ENCODE measurements around the gene PPIL1. TPM values are rescaled to one million over a fixed set of nuclear protein-coding genes. Genes with fewer than 3 reads are reported as not detected.

Gene PPIL1
- total and polyA plus RNA-seq, 2 of the 8 experiments (the other 6 are each of a cell fraction or from before 2014, with no cell fraction given): 83.7 to 86.5 TPM

DNA sequence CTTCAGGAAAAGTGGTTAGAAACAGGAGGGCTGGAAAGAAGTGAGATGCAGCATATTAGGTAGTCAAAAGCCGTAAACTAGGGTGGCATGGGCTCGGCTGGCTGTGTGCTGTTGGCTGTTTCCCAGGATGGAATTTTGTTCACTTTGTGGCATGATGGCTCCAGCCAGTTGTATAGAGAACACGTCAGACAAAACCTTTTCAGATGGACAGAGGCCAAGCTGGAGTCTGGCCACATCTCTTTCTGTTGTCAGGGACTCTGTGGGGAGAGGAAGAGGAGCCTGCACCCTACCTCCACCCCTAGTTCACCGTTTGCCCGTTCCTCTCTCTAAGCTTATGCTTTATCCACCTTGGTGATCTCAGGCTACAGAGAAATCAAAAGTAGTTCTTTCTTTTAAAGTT, 33.2 kb upstream of the PPIL1 start:
- no peaks in the 10 kb centered on the region for H3K79me1 ChIP-seq (ENCODE audit: low read depth, low read length)

More for the DNA sequence above, 33.2 kb upstream of the PPIL1 start:
- no peak overlapping the region for H3K4me2 ChIP-seq (ENCODE audit: insufficient read depth in 1 of 2, low read depth in 2 of 2, low read length in 2 of 2)
- no peak overlapping the region for H2BK120ac ChIP-seq (replicated peaks; ENCODE audit: low read depth, low read length)
- no peak overlapping the region for H3K18ac ChIP-seq (ENCODE audit: extremely low read depth, low read length)
- 86% methylated on average over 5 of the region's 5 CpGs; no CpG with 5 or more reads in 1 of the 2 experiments for WGBS, 2 experiments (ENCODE audit: extremely low coverage in 1 of 2, insufficient coverage in 1 of 2, insufficient read length in 1 of 2, insufficient replicate concordance in 2 of 2, low coverage in 1 of 2, low lambda C conversion rate in 2 of 2, missing lambda C conversion rate in 1 of 2)
- H2AK5ac ChIP-seq (ENCODE audit: low read depth, low read length): no peak overlapping the region
- H3K27me3 ChIP-seq (replicated peaks in 1 of 4; ENCODE audit: control insufficient read depth in 3 of 4, extremely low read depth in 1 of 4, insufficient read depth in 3 of 4, low read length in 3 of 4): no peaks in the 10 kb centered on the region
- H3K9ac ChIP-seq (replicated peaks in 1 of 4; ENCODE audit: extremely low read depth in 1 of 4, low read depth in 3 of 4, low read length in 3 of 4): no peak overlapping the region
- DNase-seq (ENCODE audit: low read depth in 1 of 2, low spot score in 2 of 2) (no peak), FAIRE-seq (no peak)
- no peak overlapping the region for H3K4me3 ChIP-seq (ENCODE audit: extremely low read depth in 1 of 4, insufficient read depth in 2 of 4, low read depth in 3 of 4, low read length in 4 of 4)
- no peak overlapping the region for H3K23ac ChIP-seq (ENCODE audit: insufficient read length)
- no peaks in the 10 kb centered on the region for H3K23me2 ChIP-seq (ENCODE audit: low read depth, low read length)
- no peaks in the 10 kb centered on the region for H4K20me1 ChIP-seq (replicated peaks in 1 of 2; ENCODE audit: control insufficient read depth in 1 of 2, insufficient read depth in 2 of 2, low read length in 2 of 2)
- no peak overlapping the region for H2BK20ac ChIP-seq (ENCODE audit: low read length)
- no peak overlapping the region for H2BK12ac ChIP-seq (ENCODE audit: low read depth, low read length)
- TF ChIP-seq SIRT6 (IDR thresholded peaks at IDR 0.05; ENCODE audit: low read length) (no peak), RBBP5 (IDR thresholded peaks at IDR 0.05; ENCODE audit: borderline replicate concordance, low read depth, low read length) (no peak), CBX5 (IDR thresholded peaks at IDR 0.05; ENCODE audit: low read depth, low read length) (no peak), CHD1 (IDR thresholded peaks at IDR 0.05; ENCODE audit: low read depth, low read length) (no peak), SP4 (IDR thresholded peaks at IDR 0.05; ENCODE audit: low read length) (no peak), RAD21 (IDR thresholded peaks at IDR 0.05 in 1 of 2, conservative IDR thresholded peaks at IDR 0.05 in 1 of 2; ENCODE audit: low read depth in 2 of 2, low read length in 2 of 2) (no peak), SP2 (IDR thresholded peaks at IDR 0.05; ENCODE audit: low read length) (no peak), HDAC6 (IDR thresholded peaks at IDR 0.05; ENCODE audit: low read depth, low read length) (no peak), YY1 (IDR thresholded peaks at IDR 0.05; ENCODE audit: low read depth, low read length) (no peak), BACH1 (IDR thresholded peaks at IDR 0.05; ENCODE audit: low read length) (no peak), RNF2 (IDR thresholded peaks at IDR 0.05; ENCODE audit: borderline replicate concordance, low read depth, low read length, missing control alignments, poor library complexity, severe bottlenecking) (no peak), POU5F1 (IDR thresholded peaks at IDR 0.05; ENCODE audit: low read depth, low read length) (no peak)
- TF ChIP-seq, protein P1, sequence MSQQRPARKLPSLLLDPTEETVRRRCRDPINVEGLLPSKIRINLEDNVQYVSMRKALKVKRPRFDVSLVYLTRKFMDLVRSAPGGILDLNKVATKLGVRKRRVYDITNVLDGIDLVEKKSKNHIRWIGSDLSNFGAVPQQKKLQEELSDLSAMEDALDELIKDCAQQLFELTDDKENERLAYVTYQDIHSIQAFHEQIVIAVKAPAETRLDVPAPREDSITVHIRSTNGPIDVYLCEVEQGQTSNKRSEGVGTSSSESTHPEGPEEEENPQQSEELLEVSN (IDR thresholded peaks at IDR 0.05): no peak
- H4K91ac ChIP-seq (replicated peaks; ENCODE audit: insufficient read length, low read length): no peak overlapping the region
- no peak overlapping the region for H3K4ac ChIP-seq (replicated peaks; ENCODE audit: insufficient read length, low read depth, low read length)
- no peaks in the 10 kb centered on the region for H3K9me3 ChIP-seq (ENCODE audit: insufficient read depth in 2 of 2, low read depth in 1 of 2, low read length in 1 of 2)
- no peak overlapping the region for H4K8ac ChIP-seq (ENCODE audit: extremely low read depth, insufficient read depth, low read length)
- CTCF ChIA-PET (ENCODE audit: partially characterized antibody): interaction anchor here (1.2 to 1.5 kb wide), 3 partner anchors 9 to 110 kb away, joined by 3 to 6 read pairs (median 3); no protein-coding TSS in a partner anchor
- H3K79me2 ChIP-seq (ENCODE audit: control insufficient read depth in 1 of 2, insufficient read depth in 2 of 2, low read length in 2 of 2): no peaks in the 10 kb centered on the region
- no peak overlapping the region for H2BK5ac ChIP-seq (ENCODE audit: low read depth, low read length)
- no peak overlapping the region for H4K5ac ChIP-seq (ENCODE audit: insufficient read length, low read depth, low read length)
- H3K14ac ChIP-seq (ENCODE audit: insufficient read length): no peak overlapping the region
- H2BK15ac ChIP-seq (ENCODE audit: low read length): no peak overlapping the region
- peaks cover 0 to 3% (median 0%) of the 10 kb centered on the region in 4 experiments; a peak in 1 of 8 replicates for H3K36me3 ChIP-seq (ENCODE audit: control insufficient read depth in 2 of 4, insufficient read depth in 4 of 4, low read length in 3 of 4)
- no peak overlapping the region for H2AFZ ChIP-seq (ENCODE audit: low read length)
- no peak overlapping the region for H3K56ac ChIP-seq (replicated peaks; ENCODE audit: insufficient read length, low read depth, low read length)
- POLR2A ChIA-PET (ENCODE audit: partially characterized antibody): interaction anchor here (1.0 to 1.4 kb wide), 2 partner anchors 33 to 78 kb away, joined by 3 to 4 read pairs; partner anchors contain the start of genes MTCH1 and PPIL1
- H3K4me1 ChIP-seq (replicated peaks in 1 of 4; ENCODE audit: control insufficient read depth in 3 of 4, insufficient read depth in 4 of 4, low read length in 3 of 4): no peaks in the 10 kb centered on the region
- no peak overlapping the region for H3K27ac ChIP-seq (ENCODE audit: low read depth, low read length)
